ENCODE measurements around the gene UNKL. TPM values are rescaled to one million over a fixed set of nuclear protein-coding genes. Genes with fewer than 3 reads are reported as not detected.

Gene UNKL
- total and polyA plus RNA-seq, 12 donors, result 10.1 to 174 (median 33.3) TPM

DNA sequence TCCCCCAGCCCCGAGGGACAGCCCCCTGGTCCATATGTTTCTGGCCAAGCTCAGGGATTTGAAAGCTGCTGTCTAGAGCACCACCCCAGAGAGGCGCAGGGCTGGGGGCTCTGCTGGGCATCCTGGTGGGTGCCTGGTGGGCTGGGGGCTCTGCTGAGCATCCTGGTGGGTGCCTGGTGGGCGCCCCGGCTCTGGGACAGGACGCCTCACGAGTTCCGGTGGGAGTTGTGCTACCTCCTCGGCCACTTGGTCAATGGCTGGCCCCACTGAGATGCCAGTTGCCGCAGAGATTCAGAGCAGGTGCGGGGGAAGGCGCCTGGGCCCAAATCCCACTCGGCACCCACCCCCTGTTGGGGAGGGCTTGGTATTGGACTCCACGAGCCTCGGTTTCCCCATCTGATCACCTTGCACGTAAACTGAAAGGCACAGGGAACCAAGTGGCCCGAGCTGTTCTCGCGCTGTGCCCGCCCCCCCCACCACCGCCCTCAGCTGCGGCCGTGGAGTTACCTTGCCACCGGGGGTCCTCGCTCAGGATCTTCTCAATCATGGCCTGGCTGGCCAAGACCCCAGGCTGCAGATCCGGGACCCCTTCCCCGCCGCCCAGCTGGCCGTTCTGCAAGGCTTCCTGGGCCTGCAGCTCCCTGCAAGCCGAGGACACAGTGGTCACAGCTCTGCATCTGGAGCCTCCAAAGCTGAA, 13.3 kb downstream of the UNKL start:
- Histone ChIP-seq H3K4me3 (no peak overlapping the region), H3K27ac (no peak overlapping the region), H3K9me3 (replicated peaks in 1 of 3) (no peaks in the 10 kb centered on the region), H3K4me1 (replicated peaks in 1 of 2) (no peaks in the 10 kb centered on the region), H3K27me3 (no peaks in the 10 kb centered on the region), H3K36me3 (replicated peaks in 1 of 2) (peaks cover 0 to 53% of the 10 kb centered on the region in 2 donors)
- intact Hi-C loops (cut with DNase I), result loop anchor here in 1 of 2 donors (10.0 kb wide), 1 partner anchor 86 kb away; no protein-coding TSS in a partner anchor
- 76 to 92% (median 90%) methylated on average over 2 to 29 of the region's 29 CpGs for WGBS, 4 donors
- DNase-seq, result no peak
- TF ChIP-seq, protein P1, sequence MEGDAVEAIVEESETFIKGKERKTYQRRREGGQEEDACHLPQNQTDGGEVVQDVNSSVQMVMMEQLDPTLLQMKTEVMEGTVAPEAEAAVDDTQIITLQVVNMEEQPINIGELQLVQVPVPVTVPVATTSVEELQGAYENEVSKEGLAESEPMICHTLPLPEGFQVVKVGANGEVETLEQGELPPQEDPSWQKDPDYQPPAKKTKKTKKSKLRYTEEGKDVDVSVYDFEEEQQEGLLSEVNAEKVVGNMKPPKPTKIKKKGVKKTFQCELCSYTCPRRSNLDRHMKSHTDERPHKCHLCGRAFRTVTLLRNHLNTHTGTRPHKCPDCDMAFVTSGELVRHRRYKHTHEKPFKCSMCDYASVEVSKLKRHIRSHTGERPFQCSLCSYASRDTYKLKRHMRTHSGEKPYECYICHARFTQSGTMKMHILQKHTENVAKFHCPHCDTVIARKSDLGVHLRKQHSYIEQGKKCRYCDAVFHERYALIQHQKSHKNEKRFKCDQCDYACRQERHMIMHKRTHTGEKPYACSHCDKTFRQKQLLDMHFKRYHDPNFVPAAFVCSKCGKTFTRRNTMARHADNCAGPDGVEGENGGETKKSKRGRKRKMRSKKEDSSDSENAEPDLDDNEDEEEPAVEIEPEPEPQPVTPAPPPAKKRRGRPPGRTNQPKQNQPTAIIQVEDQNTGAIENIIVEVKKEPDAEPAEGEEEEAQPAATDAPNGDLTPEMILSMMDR (IDR thresholded peaks at IDR 0.05), result no peak
- TF ChIP-seq POLR2A (IDR thresholded peaks at IDR 0.05), result no peak

GRCh38 chr16:1398826-1399581, 15.5 kb downstream of the UNKL start:
- no peak for DNase-seq
- no peak overlapping the region for H3K27ac ChIP-seq
- H3K9me3 ChIP-seq (replicated peaks in 1 of 3), result no peaks in the 10 kb centered on the region
- 92 to 96% (median 93%) methylated on average over 10 to 38 of the region's 38 CpGs for WGBS, 4 donors
- intact Hi-C loops (cut with DNase I), result no loop called here
- no peak overlapping the region for H3K4me3 ChIP-seq
- H3K27me3 ChIP-seq, result no peaks in the 10 kb centered on the region
- H3K36me3 ChIP-seq (replicated peaks in 1 of 2), result peaks cover 0 to 60% of the 10 kb centered on the region in 2 donors
- TF ChIP-seq POLR2A (IDR thresholded peaks at IDR 0.05), result no peak
- TF ChIP-seq, protein P1 (IDR thresholded peaks at IDR 0.05), result no peak
- H3K4me1 ChIP-seq (replicated peaks in 1 of 2), result no peaks in the 10 kb centered on the region

GRCh38 chr16:1398351-1398750, 16.2 kb downstream of the UNKL start:
- WGBS, 4 donors, result 90 to 96% (median 93%) methylated on average over 9 of the region's 9 CpGs
- H3K9me3 ChIP-seq (replicated peaks in 1 of 3), result no peaks in the 10 kb centered on the region
- intact Hi-C loops (cut with DNase I), result no loop called here
- no peak for DNase-seq
- peaks cover 0 to 64% of the 10 kb centered on the region in 2 donors for H3K36me3 ChIP-seq (replicated peaks in 1 of 2)
- H3K27ac ChIP-seq, result no peak overlapping the region
- TF ChIP-seq, protein P1 (IDR thresholded peaks at IDR 0.05), result no peak
- no peak for TF ChIP-seq POLR2A (IDR thresholded peaks at IDR 0.05)
- no peak overlapping the region for H3K4me3 ChIP-seq
- H3K4me1 ChIP-seq (replicated peaks in 1 of 2), result no peaks in the 10 kb centered on the region
- H3K27me3 ChIP-seq, result no peaks in the 10 kb centered on the region

- TF ChIP-seq, protein P1 (IDR thresholded peaks at IDR 0.05), result no peak
- no peak for TF ChIP-seq POLR2A (IDR thresholded peaks at IDR 0.05)
- H3K9me3 ChIP-seq (replicated peaks in 1 of 3), result no peaks in the 10 kb centered on the region
- no peak overlapping the region for H3K27ac ChIP-seq
- no peaks in the 10 kb centered on the region for H3K27me3 ChIP-seq
- 92 to 98% (median 93%) methylated on average over 13 to 19 of the region's 21 CpGs for WGBS, 4 donors
- peaks cover 0 to 66% of the 10 kb centered on the region in 2 donors for H3K36me3 ChIP-seq (replicated peaks in 1 of 2)
- intact Hi-C loops (cut with DNase I), result no loop called here
- DNase-seq, result no peak
- H3K4me1 ChIP-seq (replicated peaks in 1 of 2), result no peaks in the 10 kb centered on the region
- H3K4me3 ChIP-seq, result no peak overlapping the region
Measured at GRCh38 chr16:1397779-1398178, 16.7 kb downstream of the UNKL start.
